NOMO-1 treated with DMSO at 0.1 percent for 48 hours (cell line): ENCODE measurements around the gene ADAMTS17.

Experiments
- DNase-seq: peaks from one replicate; lab custom pipeline; 2025; ENCODE audit not compliant: unreplicated experiment; lab: John Stamatoyannopoulos, UW

The ADAMTS17 gene

GRCh38 chr15:99962006-99962561 lies 379.7 kb downstream of the ADAMTS17 start:
- no peak for DNase-seq

DNA sequence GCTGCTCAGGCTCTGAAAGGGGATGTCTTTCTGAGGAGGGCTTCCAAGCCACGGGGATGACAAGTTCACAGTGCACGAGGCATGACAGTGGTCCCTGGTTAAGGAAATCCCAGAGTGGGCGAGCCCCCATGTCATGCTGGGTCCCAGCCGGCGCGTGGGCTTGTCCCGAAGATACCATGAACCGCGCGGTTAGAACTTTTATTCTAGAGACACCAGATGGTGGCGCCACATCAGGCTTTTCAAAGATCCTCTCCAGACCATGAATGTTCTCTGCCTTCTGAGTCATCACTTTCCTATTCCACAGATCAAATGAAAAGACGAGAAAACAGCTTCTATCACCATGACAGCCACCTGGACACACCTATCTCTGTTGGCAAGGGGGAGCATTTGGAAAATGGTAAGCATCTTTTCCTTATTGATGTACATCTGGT lies 380.7 kb downstream of the ADAMTS17 start:
- no peak for DNase-seq

- DNase-seq: no peak
These were observed 382.4 kb downstream of the ADAMTS17 start for GRCh38 chr15:99959326-99959725.

DNA sequence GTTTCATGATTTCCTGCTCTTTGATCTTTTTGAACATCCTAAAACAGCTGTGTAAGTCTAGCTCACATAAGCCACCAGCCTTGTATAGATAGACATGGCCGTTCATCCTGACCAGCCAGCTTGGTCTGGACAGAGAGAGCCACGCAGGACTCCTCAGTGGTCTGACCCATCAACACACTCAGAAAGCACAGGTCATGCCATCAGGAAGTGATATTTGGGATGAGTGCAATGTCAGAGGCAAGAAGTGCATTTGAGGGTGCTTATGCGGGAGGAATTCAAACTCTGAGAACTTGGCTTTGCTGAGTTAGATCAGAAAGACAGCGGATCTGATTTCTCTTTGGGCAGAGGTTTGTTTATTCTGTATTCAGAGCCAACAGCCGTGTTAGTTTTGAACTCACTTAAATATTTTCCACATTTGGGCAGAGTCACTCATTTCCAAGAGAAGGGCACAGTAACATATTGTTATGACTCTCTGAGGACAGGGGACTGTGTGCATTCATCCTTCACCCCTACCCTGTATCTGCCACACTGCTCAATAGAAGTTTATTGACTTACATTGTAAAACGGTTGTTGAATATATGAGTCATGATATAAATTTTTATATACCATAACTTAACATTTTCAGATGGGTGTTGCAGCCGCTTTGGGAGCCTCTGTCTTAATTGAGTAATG lies 383.2 kb downstream of the ADAMTS17 start:
- no peak for DNase-seq

DNA sequence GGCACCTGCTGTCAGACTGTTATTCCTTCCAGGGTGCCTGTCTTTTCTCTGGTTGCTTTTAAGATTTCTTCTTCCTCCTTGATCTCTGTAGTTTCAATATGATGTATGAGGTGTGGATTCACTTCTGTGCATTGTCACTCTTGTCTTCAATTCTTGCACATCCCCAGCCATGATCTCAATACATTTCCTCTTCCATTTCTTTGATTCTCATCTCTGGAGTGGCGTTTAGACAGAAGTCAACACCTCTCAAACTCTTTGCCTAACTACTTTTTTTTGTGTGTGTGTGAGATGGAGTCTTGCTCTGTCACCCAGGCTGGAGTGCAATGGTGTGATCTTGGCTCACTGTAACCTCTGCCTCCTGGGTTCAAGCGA lies 384.1 kb downstream of the ADAMTS17 start:
- DNase-seq: no peak

- no peak for DNase-seq
These were observed 384.7 kb downstream of the ADAMTS17 start for GRCh38 chr15:99956820-99957641.

DNA sequence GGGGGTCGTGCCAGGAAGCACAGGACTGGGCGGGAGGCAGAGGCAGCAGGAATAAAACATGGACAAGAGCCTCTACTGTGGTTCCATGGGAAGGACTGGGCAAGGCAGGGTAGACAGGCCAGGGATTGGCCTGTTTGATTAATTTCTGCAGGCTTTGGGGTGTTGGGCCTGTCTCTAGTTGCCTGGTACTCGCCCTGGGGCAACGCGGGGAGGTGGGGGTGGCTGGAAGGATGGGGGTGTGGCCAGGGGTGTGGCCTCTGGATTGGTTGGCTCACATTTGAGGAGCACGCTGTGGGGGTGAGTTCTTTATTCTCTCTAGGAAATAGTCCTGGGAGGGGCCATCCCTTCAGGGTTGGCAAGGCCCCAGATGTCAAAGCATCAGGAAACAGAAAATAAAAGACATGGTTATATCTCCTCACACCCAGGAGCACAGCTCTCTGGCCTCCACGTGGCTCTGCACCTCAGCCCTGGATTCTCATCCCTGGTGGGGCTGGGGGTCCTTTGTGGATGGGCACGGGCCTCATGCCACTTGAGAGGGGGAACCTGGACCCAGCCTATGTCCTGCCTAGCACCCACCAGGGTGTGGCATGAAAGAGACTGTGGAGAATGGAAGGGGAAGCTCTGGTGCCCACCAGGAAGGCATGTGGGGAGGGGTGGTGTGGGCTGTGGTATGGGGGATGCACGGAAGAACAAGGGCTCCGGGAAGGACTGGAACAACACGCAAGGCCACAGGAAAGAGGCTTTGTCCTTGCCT lies 385.6 kb downstream of the ADAMTS17 start:
- DNase-seq: no peak

- DNase-seq: no peak
These were observed 386.2 kb downstream of the ADAMTS17 start for GRCh38 chr15:99955532-99955931.

GRCh38 chr15:99955181-99955525 lies 386.6 kb downstream of the ADAMTS17 start:
- DNase-seq: no peak

- no peak for DNase-seq
These were observed 387.2 kb downstream of the ADAMTS17 start for GRCh38 chr15:99954361-99955180.

DNA sequence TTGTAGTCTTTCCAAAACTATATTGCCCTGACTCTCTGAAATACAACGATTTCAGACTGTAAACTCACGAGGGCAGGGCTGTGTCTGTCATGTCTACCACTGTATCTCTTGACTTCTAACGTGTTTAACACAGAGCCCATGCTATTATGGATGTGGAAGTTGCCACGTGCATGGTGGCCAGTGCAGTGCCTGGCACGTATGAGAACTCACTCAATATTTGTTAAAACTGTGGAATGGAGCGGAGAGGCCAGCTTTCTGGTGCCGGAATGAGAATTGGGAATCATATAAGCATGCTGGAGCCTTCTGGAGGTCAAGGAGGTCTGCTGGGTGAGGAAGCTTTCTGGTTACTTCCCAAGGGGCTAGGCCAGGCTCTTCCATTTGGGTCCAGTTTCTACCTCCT lies 387.9 kb downstream of the ADAMTS17 start:
- no peak for DNase-seq

- DNase-seq: no peak
These were observed 390.3 kb downstream of the ADAMTS17 start for GRCh38 chr15:99951511-99951910.

DNA sequence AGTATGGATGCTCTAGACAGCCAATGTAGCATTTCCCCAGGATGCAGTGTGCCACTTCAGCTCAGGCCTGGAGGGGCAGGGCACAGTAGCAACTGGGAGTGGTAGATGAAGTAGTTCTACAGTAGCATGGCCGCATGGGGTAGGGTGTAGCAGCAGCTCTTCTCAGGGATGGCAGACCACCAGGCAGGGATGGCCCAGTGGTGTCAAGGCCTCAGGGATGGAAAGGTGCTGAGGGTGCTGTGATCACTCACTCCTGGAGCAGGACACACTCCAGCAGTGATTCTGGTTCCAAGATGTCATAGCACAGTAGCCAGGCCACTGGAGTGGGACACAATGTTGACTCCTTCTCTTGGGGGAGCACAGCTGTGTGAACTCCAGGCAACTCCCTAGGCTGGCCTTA lies 397.6 kb downstream of the ADAMTS17 start:
- no peak for DNase-seq

DNA sequence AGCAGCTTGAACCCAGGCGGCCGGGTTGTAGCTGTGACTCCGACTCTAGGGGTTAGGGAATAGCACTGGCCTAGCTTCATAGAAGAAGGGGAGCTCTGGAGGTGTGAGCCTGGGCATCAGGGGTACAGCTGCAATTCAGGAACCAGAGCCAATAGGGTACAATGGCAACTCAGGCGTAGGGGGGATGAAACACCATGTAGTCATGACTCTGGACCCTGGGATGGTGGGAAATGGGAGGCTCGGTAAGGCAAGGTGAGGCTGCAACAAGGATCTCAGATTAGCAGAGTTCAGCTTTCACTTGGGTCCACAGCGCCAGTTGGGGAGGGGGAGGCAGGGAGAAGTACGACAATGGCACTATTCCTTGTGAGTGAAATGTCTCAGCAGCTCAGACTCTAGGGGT lies 398.3 kb downstream of the ADAMTS17 start:
- no peak for DNase-seq

DNA sequence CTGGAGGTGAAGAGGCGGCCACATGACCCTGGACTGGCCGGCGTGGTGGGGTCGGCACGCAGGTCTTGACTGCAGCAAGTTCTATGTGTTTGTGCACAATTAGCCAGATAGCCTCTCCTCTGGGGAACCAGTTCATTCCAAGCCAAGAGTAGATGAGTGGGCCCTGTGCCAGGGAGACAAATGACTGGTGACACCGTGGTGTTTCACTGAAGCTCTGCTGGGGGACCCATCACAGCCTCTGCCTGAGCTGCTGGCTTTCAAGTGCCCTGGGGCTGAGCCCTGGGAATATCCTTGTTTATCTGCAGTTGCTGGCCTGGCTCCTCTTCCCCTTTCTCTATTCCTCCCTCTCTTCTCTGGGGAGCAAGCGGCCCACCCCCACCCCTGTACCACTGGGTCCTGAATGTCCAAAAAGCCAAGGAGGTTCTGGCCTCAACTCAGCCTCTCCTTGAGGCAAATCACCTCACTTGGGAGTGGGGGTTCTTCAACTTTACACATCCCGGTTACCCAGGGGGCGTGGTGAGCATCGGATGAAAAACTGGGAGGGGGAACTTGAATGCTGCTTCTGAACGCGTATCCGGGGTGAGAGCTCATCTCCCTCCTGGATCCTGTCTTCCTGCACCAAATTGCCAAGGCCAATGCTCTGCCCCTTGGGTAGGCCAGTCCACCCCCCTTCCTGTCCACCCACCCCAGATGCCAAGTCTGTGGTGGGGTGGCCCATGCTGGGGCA lies 408.9 kb downstream of the ADAMTS17 start:
- no peak for DNase-seq

DNA sequence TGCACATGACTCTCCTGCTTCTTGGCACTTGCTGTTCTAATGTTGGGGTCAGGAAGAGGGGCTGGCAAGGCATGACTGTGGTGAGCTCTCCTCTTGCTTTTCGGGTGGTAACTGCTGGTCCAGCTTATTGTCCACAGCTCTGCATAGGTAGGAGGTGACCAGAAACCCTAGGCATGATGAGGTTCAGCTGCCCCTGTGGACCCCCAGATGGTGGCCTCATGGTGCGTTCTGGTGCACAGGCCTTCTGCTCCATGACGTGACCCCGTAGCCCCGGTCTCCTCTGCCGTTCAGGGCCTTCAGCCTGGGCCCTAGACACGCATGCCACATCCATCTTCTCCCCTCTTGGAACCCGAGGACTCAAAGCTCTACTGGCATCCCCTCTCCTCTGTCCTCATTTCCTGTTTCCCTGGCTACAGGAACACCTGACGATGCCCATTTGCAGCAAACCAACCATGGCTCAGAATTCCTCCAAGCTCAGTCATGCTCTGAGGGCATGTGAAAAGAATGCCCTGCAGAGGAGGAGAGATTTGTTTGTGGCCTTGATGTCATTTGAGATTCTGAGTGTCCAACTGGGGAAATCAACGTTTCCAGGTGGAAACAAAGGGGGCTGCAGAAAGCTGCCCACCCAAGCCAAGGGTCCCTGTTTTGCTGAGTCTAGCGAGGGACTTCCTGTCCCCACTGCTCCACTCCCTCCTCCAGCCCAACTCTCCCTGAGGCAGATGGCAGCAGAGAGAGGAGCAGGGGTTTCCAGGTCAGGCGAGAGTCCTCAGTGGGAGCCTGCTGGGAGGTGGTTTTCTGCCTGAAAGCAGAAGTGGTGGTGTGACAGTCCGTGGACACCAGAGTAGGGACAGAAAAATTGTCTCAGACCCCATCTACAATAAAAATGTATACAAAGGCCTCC lies 409.8 kb downstream of the ADAMTS17 start:
- DNase-seq: no peak

- no peak for DNase-seq
These were observed 411.1 kb downstream of the ADAMTS17 start for GRCh38 chr15:99930696-99931095.

DNA sequence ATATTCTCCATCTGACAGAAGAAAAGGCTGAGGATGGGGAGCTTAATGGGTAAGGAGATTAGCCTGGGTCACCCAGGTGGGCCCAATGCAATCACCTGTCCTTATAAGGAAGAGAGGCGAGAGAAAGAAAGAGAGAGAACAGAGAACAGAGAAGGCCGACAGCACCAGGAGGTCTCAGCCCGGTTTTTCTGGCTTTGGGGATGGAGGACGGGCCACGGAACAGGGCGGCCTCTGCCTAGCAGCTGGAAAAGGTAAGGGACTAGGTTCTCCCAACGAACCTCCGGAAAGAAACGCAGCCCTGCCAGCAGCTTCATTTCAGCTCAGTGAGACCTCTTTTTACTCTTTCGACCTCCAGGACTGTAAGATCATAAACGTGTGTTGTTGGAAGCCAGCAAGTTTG lies 412.5 kb downstream of the ADAMTS17 start:
- no peak for DNase-seq

- DNase-seq: peak; percentile 65
These were observed 413.3 kb downstream of the ADAMTS17 start for GRCh38 chr15:99928429-99928981.
